Upper lobe of left lung (tissue), 4 donors: ENCODE results near the gene KRTAP9-8.
"Not testable (repeated sequence)": the region's sequence is repeated elsewhere in the genome, so short reads cannot be mapped to it uniquely, and the experiment has no call there.

ENCODE experiments used
- CTCF ChIP-seq, 6 experiments: fragments of 450-650 bp in 4 of 6; fragments of 200-600 bp in 2 of 6; sonication (generic) in 2 of 6; IDR thresholded peaks; one replicate each; pipeline ENCODE4 v1.5.1; 2016 to 2019; ENCODE audit warnings: antibody characterized with exemption in 6 of 6
- EP300 ChIP-seq, 4 donors: sonication (generic); formaldehyde crosslinking; IDR thresholded peaks; one replicate each; pipeline ENCODE4 v1.5.1; 2017; ENCODE audit warnings: antibody characterized with exemption in 4 of 4, control low read depth in 2 of 4
- POLR2A ChIP-seq, 4 donors: fragments of 450-650 bp; IDR thresholded peaks; one replicate each; pipeline ENCODE4 v1.5.1; 2016 to 2017; ENCODE audit warnings: antibody characterized with exemption in 4 of 4, mild to moderate bottlenecking in 2 of 4
- POLR2AphosphoS5 ChIP-seq, 2 donors: sonication (generic); formaldehyde crosslinking; IDR thresholded peaks; one replicate each; pipeline ENCODE4 v1.5.1; 2017; ENCODE audit warnings: antibody characterized with exemption in 2 of 2

GRCh38 chr17:41249637-41250240 lies 11.9 kb downstream of the KRTAP9-8 start, which contains the start of gene KRTAP9-4:
- TF ChIP-seq CTCF, EP300, POLR2A, POLR2AphosphoS5 (IDR thresholded peaks at IDR 0.05): not testable (repeated sequence)
